Choroid plexus epithelial cell (primary cell): Measurements from ENCODE around the gene SLC6A11.

Experiments used
- DNase-seq: peaks from one replicate; pipeline ENCODE4 v3.0.0-alpha.2; 2010; ENCODE audit warnings: low read depth
- H3K4me3 ChIP-seq: 2 replicates; pipeline ENCODE4 v1.5.1; 2011; ENCODE audit warnings: low read depth, mild to moderate bottlenecking, control low read depth, low read length, moderate library complexity
- TF ChIP-seq, protein P1 (sequence below): conservative IDR thresholded peaks from 2 replicates; pipeline ENCODE4 v1.5.1; 2011; ENCODE audit warnings: low read depth, mild to moderate bottlenecking, control low read depth, inconsistent platforms, low read length, moderate library complexity

Gene SLC6A11

GRCh38 chr3:10882851-10883250 lies 66.8 kb downstream of the SLC6A11 start:
- no peak overlapping the region for H3K4me3 ChIP-seq
- DNase-seq = no peak
- TF ChIP-seq, protein P1, sequence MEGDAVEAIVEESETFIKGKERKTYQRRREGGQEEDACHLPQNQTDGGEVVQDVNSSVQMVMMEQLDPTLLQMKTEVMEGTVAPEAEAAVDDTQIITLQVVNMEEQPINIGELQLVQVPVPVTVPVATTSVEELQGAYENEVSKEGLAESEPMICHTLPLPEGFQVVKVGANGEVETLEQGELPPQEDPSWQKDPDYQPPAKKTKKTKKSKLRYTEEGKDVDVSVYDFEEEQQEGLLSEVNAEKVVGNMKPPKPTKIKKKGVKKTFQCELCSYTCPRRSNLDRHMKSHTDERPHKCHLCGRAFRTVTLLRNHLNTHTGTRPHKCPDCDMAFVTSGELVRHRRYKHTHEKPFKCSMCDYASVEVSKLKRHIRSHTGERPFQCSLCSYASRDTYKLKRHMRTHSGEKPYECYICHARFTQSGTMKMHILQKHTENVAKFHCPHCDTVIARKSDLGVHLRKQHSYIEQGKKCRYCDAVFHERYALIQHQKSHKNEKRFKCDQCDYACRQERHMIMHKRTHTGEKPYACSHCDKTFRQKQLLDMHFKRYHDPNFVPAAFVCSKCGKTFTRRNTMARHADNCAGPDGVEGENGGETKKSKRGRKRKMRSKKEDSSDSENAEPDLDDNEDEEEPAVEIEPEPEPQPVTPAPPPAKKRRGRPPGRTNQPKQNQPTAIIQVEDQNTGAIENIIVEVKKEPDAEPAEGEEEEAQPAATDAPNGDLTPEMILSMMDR = no peak

DNA sequence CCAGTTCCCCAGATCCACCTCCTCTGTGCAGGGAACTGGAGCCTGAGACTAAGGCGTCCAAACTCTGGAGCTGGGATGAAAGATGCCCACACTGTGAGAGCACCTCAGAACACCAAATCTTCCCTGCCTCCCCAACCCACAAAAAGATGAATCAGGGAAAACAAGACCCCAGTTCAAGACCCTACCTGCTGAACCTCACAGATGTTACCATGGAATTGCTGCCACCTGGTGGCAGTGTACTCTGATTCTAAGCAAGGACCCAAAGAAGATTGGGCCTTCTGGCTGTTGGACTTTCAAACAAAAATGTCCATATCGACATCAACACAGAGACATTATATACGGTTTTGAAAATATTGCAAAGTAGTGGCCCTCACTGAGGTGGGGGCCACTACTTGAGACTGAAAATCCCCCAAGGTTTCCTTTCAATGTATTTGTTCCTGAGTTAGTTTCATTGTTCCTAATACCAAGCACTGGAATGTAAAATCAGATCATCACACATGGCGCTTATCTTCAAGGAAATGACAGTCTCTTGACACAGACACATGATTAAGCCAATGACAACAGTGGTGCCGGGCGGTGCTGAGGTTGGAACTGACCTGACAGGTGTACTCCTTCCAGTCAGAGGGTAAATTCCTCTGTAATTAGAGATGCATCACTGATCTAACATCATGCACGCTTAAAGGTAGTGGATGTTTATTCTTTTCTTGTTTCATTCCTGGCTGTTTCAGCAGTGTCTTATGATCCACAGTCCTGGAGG lies 67.6 kb downstream of the SLC6A11 start:
- TF ChIP-seq, protein P1 = peak; percentile 63
- peak; percentile 31 for DNase-seq
- no peak overlapping the region for H3K4me3 ChIP-seq

GRCh38 chr3:10887015-10887414 lies 71.0 kb downstream of the SLC6A11 start:
- TF ChIP-seq, protein P1 = no peak
- H3K4me3 ChIP-seq = no peak overlapping the region
- DNase-seq = no peak

DNA sequence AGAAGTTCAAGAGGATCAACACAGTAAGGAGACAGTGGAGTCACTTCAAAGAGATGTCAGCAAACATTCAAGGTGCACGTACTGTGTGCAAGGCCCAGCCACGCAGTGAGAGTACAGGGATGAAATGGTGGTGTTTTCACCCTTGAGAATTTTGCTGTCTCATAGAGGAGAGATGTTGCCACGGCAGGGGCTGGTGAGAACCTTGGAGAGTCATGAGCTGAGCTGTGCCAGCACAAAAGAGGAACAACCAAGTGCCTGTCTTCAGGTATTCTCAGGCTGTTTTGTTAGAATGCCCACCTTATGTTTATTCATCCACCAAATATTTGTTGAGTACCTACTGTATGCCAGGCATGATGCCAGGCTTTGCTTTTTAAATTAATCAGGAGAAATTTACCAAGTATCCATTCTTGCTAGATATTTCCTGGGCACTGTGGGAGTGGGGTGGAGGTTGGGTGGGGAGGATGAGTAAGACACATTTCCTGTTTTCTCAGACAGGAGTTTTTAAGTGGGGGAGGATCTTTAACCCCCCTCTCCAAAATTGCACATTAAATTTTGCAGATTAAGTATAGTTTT lies 72.6 kb downstream of the SLC6A11 start:
- no peak overlapping the region for H3K4me3 ChIP-seq
- TF ChIP-seq, protein P1 = no peak
- DNase-seq = no peak

GRCh38 chr3:10889206-10889960 lies 73.4 kb downstream of the SLC6A11 start:
- TF ChIP-seq, protein P1 = no peak
- DNase-seq = no peak
- no peak overlapping the region for H3K4me3 ChIP-seq

GRCh38 chr3:10890665-10891064 lies 74.6 kb downstream of the SLC6A11 start:
- TF ChIP-seq, protein P1 = no peak
- DNase-seq = no peak
- H3K4me3 ChIP-seq = no peak overlapping the region
